ENCODE data around the gene GRK5. TPM values are rescaled to one million over a fixed set of nuclear protein-coding genes. Genes with fewer than 3 reads are reported as not detected.

Gene GRK5
- total RNA-seq (ENCODE audit: low replicate concordance), result 7.0 and 20.5 TPM in 2 replicates

DNA sequence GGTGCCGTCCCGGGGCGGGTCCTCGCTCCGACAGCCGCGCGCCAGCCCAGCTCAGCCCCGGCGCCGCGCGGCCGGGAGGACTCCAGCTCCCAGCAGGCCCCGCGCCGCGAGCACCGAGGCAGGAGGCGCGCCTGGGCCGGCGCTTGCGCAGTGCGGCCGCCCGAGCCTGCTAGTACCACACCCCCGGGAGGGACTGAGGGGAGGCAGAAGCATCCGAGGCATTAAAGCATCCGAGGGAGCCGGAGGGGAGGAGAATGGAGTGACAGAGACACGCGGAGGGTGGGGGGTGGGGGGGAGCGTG, at the start of gene GRK5:
Gene GRK5 (plus strand): TSS at position 206 of the 301 bp plus-strand sequence. CDS start 347 bp downstream, outside the sequence.
- DNase-seq (ENCODE audit: low read depth), result peak; percentile 97
- peak within 1 kb of the TSS; percentile 77 for H3K4me3 ChIP-seq (ENCODE audit: low read depth, low read length)
- TF ChIP-seq, protein P1, sequence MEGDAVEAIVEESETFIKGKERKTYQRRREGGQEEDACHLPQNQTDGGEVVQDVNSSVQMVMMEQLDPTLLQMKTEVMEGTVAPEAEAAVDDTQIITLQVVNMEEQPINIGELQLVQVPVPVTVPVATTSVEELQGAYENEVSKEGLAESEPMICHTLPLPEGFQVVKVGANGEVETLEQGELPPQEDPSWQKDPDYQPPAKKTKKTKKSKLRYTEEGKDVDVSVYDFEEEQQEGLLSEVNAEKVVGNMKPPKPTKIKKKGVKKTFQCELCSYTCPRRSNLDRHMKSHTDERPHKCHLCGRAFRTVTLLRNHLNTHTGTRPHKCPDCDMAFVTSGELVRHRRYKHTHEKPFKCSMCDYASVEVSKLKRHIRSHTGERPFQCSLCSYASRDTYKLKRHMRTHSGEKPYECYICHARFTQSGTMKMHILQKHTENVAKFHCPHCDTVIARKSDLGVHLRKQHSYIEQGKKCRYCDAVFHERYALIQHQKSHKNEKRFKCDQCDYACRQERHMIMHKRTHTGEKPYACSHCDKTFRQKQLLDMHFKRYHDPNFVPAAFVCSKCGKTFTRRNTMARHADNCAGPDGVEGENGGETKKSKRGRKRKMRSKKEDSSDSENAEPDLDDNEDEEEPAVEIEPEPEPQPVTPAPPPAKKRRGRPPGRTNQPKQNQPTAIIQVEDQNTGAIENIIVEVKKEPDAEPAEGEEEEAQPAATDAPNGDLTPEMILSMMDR (IDR thresholded peaks at IDR 0.05; ENCODE audit: insufficient read depth, low read length), result no peak

DNA sequence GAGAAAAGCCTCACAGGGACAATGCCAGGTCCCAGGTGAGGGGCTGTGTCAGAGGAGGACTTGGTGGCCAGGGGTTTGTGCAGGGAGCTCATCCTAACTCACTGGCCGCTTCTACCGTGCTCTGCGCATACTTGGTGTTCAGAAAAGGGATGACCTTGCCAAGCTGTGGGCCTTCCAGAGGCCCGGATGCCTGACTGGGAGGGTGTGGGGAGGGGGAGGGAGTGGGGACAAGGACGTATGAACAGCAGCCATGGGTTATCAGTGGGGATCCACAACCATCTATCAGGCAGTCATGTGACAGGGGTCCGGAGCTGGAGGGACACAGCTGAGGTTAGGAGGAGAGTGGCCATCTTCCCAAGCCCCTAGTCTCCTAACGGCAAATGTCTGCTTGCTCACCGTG, 48.0 kb upstream of the GRK5 start:
- TF ChIP-seq, protein P1 (IDR thresholded peaks at IDR 0.05; ENCODE audit: insufficient read depth, low read length), result no peak
- DNase-seq (ENCODE audit: low read depth), result no peak

DNA sequence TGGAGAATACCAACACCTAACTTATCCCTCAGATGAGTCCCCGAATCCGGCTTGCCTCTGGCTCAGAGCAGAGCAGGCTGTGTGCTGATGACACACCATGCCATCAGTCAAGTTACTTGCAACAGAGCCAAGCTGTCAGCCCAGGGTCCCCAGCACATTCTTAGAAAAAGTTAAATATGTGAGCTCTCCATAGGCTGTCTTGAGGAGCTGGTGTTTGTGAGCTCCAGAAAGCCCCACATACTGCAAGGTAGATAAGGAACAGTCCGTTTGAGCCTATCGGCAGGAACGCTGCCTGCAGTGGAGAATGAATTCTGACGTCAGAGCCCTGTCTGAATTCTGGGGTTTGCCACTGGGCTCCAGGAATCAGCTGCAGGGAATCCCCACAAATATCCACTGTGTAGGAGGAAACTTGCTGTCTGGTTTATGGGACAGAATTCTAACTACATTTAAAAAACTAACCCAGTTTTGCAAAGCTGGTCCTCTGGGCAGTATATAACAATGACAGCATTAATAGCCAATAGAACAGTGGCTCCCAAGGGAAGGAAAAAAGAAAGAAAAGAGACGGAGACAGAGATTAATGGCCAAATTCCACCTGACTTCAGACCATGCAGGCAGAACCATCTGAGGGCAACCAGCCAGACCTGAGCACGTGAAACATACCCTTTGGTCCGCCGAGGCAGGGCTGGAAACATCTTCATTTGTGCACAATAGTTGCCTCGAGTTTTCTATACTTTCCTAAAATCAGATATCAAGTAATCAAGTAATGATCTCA, 45.5 kb upstream of the GRK5 start:
- peak; percentile 22 for DNase-seq (ENCODE audit: low read depth)
- TF ChIP-seq, protein P1 (IDR thresholded peaks at IDR 0.05; ENCODE audit: insufficient read depth, low read length), result peak; percentile 8

More for the DNA sequence above, 48.0 kb upstream of the GRK5 start:
- H3K4me3 ChIP-seq (ENCODE audit: low read depth, low read length), result no peak overlapping the region

DNA sequence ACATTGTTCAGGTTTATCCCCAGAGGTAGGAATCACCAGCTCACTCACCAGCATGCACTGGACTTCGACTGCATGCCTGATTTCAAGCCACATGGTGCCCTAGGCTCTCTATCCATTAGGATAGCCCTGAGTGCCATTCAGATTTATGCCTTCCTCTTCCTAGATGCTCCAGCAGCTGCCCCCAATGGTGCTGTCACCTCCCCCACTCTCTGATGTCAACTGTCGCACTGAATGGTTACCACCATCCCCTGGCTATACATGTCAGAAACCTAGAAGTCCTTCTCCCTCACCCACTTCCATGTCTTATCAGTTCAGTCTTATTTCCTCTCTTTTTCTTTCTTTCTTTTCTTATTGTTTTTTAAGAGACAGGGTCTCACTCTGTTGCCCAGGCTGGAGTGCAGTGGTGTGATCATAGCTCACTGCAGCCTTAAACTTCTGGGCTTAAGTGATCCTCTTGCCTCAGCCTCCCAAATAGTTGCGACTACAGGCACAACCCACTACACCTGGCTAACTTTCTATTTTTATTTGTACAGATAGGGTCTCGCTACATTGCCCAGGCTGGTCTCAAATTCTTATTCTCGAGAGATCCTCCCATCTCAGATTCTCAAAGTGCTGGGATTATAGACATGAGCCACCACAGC, 44.8 kb upstream of the GRK5 start:
- no peak for DNase-seq (ENCODE audit: low read depth)
- TF ChIP-seq, protein P1 (IDR thresholded peaks at IDR 0.05; ENCODE audit: insufficient read depth, low read length), result no peak
- no peak overlapping the region for H3K4me3 ChIP-seq (ENCODE audit: low read depth, low read length)

More for the DNA sequence above, 45.5 kb upstream of the GRK5 start:
- H3K4me3 ChIP-seq (ENCODE audit: low read depth, low read length), result no peak overlapping the region

DNA sequence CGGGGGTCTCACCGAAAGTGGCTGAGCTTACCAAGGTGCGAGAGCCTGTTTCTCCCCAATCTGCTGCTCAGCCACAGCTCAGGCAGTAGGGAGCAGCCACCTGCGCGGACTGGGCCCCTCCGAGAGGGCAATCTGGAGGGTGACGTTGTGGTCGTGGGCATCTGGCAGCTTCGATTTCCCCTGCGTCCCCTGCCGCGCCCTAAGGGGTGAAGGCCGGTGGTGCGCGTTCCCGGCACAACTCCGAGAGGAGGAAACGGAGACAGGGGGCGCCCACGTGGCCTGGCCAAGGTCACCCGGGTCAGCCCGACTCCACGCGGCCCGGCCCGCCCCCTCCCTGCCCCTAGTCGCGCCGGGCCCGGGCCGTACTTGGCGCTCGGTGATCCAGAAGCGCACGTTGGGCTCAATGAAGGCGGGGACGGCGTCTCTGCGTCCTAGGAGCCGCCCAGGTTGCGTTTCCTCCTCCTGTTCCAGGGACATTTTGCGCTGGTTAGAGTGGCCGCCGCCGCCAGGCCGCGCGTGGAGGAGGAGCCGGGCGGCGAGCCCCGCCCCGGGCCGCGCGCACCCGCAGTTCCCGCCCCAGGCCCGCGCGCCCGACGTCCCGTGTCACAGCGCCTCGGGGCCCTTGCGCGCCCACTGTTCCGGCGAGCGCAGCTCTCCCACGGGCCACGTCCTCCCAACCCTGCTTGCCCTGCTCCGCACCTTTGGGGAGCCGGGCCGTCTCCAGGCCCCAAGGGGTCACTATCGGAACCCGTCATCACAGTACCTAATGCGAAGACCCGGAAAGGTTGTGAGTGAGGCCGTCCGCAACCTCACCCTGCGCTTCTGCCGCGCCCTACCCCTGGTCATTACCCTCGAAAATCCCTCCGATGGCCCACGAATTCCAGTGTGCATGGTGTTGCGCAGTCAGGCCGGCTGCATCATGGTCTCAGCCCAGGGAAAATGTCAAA, 41.9 kb upstream of the GRK5 start, which contains the start of gene SFXN4:
Gene SFXN4 (minus strand): TSS at position 544 of the 947 bp plus-strand sequence. CDS start 67 bp downstream, at position 477.
- DNase-seq (ENCODE audit: low read depth), result peak; percentile 33
- TF ChIP-seq, protein P1 (IDR thresholded peaks at IDR 0.05; ENCODE audit: insufficient read depth, low read length), result no peak
- H3K4me3 ChIP-seq (ENCODE audit: low read depth, low read length), result peak within 1 kb of the TSS; percentile 82

DNA sequence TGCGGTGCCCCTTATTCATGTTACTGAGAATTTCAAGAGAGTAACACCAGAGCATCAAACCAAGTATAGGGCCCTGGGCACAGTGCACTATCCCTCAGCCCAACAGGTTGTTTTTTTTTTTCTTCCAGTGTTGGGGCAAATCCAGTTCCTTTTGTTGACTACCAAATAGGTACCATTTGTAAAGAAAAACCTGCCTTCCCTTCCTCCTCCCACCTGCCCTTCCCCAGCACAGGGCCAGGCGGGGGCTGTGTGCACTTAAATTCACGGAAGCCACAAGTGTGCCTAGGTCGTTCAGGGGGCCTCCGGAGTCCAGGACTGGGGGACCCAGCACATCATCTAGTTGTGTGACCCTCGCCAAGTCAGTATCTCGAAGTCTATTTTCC, 41.3 kb upstream of the GRK5 start:
- H3K4me3 ChIP-seq (ENCODE audit: low read depth, low read length), result peak overlapping the region; percentile 82
- DNase-seq (ENCODE audit: low read depth), result no peak
- TF ChIP-seq, protein P1 (IDR thresholded peaks at IDR 0.05; ENCODE audit: insufficient read depth, low read length), result no peak

Data from fibroblast of the aortic adventitia (primary cell).